GM19240 (cell line): ENCODE measurements around the gene HOXA10.

Experiments
- DNase-seq: peaks from one replicate; pipeline ENCODE4 v3.0.0; 2011; ENCODE audit warnings: low spot score; ENCODE audit not compliant: insufficient read length

HOXA10 gene

DNA sequence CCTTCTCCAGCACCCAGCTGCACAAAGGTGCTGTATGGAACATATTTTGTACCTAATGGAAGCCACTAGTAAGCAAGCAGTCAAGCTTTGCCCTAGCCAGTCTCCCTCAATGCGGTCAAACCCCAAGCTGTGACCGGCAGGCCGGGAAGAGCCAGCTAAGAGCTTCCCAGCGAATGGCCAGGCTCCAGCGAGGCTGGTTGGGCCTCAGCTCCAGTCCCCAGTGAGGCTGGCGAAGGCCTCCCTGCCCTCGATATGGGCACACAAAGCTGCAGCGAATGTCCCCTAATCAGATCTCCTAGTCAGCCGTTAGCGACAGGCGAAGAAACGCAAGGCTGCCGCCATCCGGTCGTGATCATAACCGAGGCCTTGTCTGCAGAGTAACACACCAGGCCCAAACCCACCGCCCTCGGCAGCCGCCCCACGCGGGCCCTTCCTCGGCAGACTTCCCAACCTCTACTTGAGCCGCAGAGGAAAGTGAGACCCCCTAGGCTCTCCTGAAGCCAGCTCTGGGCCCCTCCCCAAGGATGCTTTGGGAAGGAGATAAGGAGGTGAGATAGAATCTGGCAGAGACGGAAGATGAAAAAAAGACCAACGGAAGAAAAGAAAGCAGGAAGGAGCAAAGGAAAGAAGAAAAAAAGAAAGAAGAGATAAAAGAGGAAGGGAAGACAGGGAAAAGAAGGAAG is 5.7 kb downstream of the HOXA10 start:
- no peak for DNase-seq

DNA sequence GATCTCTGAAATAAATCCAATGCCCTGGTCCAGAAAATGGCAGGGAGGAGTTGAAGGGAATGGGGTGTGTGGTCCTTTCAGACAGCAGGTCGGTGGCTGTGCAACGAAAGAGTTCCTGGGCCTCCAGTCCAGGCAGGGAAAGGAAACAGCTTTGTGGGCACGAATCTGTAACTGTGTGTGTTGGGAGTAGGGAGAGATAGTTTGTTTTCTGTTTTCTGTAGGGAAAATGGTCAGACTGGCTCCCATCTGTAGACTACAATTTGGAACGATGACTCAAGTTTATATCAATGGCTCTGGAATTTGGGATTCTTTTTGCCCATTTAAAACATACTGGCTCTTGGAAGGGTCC is 6.2 kb downstream of the HOXA10 start:
- DNase-seq = no peak

DNA sequence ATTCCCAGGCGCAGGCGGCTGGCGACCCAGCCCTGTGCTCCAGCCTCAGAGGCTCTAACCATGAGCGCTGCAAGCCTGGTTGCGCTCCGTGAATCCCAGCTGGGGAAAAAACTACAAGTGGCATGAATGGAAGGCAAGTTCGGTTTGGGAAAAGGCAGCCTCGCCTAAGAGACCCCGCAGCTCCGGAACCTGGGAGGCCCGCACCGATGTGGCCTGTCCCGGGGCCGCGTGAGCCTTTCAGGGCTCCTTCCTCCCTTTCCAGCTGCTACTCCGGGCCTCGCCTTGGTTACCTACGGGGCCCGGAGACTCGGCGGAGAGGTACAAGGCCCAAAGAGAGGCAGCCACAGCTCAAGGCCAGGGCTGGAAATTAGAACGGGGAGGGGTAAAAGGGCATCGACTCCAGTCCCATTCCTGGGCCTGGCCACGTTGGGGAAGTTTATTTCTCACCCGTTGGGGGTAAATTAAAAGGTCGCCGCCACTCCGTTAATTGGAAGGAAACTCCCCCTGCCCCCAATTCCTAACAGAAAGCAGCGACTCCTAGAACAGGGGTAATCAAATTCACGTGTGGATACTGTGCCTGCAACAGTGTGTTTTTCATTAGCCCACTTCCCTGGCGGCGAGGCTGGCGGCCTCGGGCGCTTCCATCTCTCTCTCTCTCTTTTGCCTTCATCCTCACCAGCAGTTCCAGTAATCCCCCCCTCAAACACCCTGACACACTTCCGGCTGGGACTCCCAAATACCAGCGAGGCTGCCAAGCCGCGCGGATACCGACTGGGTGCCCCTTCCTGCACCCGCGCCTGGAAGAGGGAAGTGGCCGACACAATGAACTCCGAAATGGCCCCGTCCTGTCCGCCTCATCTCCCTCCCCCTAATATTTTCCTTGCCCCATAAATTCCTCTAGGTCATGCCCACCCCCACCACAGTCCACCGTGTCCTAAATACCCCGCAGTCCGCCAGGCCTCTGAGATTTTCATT is 7.3 kb downstream of the HOXA10 start:
- DNase-seq = no peak

DNA sequence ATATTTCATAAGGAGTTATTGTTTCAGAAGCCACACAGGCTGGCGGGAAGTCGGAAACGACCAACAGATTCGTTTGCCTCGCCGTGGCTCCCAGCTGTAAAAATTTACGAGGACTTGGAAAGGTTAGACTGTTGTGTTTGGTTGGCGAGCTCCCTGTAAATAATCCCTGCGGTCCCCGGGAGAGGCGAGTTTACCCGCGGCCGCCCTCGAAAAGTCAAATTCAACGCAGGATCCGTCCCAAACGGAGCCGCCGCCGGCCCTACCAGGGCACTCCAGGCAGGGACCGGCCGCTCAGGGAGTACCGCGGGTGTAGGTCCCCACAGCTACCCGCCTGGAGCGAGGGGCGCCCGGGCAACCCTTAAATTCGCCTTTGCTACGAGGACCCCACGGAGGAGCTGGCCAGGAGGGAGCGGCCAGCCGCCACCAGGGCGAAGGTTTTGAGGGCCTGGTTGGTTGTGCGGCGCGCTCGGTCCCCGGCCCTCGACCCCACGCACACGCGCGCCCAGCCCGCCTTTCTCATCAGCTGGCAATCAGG is 8.1 kb downstream of the HOXA10 start:
- no peak for DNase-seq

DNA sequence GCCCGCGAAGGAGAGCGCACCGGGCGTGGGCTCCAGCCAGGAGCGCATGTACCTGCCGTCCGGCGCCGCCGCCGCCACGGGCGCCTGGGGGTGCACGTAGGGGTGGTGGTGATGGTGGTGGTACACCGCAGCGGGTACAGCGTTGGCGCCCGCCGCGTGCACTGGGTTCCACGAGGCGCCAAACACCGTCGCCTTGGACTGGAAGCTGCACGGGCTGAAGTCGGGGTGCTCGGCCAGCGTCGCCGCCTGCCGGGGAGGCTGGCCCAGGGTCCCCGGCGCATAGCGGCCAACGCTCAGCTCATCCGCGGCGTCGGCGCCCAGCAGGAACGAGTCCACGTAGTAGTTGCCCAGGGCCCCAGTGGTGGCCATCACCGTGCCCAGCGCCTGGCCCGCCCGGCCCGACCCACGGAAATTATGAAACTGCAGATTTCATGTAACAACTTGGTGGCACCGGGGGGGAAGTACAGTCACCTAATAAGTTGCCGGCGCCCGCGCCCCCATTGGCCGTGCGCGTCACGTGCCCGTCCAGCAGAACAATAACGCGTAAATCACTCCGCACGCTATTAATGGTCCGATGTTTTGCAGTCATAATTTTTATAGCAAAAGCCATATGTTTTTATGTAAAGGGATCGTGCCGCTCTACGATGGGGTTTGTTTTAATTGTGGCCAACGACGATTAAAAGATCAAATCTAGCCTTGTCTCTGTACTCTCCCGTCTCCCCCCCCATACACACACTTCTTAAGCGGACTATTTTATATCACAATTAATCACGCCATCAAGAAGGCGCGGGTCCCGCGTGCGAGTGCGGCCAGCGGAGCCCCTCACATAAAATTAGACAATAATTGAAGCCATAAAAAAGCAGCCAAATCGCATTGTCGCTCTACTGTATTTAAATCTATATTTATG is 8.8 kb downstream of the HOXA10 start, which contains the start of gene HOXA9:
HOXA9 (minus strand) TSS at position 449 of the 907 bp plus-strand sequence; CDS start at position 369, 80 bp downstream.
- no peak for DNase-seq

DNA sequence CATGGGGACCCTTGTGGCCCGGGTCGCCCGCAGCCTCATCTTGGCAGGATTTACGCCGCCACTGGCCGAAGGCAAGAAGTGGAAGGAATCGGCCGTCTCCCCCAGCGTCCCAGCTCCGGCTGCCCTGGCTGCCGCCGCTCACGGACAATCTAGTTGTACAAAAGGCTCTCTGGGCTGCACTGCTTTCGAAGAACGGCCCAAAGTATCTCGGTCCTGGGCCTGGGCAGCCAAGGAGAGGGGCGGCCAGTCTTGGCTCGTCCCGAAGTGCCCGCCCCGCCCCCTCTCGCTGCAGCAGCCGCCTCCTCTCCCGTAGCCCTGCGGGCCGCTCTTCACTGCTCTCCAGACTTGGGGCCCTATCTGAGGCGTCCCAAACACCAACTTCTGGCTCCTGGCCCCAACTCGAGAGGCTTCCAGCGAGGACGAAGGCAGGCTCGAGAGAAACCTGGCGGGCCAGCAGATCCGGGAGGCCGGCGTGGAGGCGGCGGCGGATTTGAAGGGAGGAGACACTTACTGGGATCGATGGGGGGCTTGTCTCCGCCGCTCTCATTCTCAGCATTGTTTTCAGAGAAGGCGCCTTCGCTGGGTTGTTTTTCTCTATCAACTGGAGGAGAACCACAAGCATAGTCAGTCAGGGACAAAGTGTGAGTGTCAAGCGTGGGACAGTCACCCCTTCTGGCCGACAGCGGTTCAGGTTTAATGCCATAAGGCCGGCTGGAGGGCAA is 9.6 kb downstream of the HOXA10 start:
- DNase-seq = no peak

DNA sequence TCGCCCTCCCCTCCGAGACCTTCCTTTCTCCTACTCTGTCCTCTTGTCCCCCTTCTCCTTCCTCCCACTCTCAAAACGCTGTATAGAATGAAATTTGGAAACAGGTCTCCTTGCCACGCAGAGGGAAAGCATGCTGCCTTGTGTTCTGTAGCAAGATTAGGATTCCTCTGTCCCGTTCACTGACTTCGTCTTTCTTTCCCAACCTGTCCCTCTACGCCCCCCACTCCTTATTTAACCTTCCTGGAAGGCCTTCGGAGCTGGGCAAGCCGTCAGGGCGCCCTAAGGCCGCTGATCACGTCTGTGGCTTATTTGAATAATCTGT is 10.1 kb downstream of the HOXA10 start:
- no peak for DNase-seq

DNA sequence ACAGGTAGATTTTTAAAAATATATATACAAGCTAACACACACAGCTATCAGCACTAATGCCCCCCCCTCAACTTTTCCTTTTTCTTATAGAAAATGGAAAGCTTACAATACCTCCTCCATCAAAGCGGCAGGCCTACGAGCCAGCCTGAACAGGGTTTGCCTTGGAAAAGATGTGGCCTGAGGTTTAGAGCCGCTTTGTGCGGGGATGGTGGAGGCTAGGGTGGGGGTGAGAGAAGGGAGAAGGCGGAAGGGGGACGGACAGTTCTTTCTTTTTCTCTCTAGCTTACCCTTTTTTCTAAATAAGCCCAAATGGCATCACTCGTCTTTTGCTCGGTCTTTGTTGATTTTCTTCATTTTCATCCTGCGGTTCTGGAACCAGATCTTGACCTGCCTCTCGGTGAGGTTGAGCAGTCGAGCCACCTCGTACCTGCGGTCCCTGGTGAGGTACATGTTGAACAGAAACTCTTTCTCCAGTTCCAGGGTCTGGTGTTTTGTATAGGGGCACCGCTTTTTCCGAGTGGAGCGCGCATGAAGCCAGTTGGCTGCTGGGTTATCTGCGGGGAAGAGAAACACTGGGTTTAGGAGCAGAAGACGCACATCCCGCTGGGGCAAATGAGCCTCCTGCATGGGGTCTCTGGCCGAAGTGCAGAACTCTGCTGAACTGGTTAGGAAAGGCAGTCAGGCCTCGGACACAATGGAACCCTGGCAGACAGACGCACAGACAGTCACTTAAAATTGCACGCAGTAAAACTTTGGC is 10.7 kb downstream of the HOXA10 start:
- no peak for DNase-seq

DNA sequence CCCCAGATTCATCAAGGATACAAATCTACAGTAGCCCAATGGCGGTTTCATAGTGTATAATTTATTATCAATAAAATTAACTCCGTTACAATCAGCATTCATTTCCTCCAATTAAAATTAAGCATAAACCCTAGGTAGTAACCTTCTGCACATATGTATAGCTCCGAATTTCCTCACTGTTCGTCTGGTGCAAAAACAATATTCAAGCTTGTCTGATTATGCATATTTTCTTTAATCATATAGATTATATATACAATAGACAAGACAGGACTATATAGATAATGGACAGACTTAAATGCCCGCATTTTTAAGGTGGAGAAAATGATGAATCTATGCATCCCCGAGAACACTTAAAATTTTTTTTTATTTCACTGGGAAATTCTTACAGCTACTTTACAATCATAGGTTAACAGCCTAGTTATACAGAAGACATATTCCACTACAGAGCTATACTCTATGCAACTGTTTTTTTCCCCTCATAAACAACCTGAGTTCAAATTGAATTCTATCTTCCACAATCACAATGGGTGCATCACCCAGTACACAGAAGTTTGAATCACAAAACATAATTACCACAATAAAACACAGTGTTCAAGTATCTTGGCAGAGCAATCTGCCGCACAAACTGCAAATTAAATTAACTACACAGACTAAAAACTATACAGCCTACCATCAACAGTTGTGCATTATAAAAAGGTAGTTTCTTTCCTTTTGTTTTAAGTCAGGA is 11.4 kb downstream of the HOXA10 start:
- no peak for DNase-seq

DNA sequence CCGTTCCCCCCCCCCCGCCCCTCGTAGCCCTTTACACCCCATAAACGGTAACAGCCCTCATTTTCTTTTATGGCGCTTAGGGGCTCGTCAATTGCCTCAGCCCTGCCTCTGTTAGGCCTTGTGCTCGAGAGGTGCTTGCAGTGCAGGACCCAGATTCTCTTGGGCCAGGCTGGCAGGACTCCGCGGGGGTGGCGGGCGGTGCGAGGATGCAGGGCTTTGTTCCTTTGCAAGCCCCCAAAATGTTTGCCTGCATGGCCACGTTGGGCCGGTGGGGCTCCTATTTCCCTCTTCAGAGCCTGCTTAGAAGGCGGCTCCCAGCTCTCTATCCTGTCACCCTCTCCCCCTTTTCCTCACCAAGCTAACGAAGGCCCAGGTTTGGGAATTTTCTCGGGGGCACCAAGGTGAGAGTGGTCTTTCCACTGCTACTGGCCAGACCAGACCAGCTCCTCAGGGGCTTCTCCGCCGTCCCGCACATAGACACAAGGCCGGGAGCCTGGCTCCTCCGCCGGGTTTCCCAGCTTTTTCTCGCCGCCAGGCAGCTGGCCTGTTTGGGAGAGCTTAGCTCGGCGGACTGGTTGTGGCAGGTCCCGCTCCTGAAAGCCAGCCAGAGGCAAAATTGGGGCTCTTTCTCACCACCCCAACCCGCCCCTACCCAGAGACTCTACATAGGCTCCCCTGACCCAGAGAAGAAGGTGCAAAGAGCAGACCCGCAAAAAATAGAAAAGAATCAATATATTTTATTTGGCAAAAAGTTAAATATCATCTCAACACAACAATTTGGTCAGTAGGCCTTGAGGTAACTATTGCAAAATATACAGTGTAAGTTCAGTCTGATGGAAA is 12.2 kb downstream of the HOXA10 start:
- DNase-seq = no peak

DNA sequence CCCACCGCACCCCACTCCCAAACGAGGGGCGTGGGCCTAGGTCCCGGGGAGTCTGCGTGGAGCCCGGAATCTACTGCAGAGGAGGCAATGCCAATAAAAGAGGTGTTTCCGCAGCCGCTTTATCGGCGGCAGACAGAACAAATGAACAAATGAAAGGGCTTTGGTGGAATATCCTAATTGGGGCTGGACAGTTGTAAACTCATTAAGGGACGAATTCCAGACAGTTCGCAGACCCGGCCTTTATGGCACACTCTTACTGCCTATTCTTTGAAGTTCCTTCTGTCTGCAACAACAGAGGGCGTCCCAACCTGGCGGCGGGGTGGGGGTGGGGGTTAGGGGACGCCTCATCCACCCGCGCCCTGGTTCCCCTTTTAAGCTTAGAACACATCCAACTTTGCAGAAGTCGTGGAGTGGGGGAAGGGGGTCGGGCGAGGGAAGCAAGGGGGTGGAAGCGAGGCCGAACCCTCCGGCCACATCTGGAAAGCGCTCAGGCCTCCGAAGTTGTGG is 12.9 kb downstream of the HOXA10 start:
- DNase-seq = no peak

DNA sequence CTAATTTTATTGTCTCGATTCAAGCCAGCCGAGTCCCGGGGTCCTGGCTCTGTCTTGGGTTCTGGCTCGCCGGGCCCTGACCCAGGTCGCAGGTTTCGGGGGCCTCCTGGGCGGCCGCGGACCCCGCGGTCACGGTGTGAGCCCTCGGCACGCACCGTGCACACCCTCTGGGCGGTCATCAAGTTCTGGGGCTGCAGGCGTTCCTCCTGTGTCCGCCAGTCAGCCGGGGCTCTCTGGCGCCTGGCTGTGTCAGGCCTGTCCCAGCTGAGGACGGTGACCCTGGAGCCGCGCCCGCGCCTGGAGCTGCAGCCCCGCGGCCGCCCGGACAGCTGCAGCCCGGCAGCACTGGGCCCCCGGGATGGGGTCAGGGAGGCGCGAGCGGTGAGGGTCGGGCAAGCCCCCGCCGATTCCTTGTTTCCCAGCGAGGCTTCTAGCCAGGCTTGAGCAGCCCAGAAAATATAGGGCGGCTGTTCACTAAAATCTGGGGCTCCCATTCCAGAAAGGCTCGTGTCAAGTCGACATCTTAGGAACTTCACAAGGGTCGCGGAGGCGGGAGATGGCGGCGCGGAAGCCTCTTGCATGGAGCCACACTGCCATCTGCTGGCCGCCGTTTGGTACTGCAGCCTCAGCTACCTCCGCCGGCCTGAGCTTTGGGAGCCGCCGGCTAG is 13.4 kb downstream of the HOXA10 start:
- DNase-seq = peak; percentile 85

DNA sequence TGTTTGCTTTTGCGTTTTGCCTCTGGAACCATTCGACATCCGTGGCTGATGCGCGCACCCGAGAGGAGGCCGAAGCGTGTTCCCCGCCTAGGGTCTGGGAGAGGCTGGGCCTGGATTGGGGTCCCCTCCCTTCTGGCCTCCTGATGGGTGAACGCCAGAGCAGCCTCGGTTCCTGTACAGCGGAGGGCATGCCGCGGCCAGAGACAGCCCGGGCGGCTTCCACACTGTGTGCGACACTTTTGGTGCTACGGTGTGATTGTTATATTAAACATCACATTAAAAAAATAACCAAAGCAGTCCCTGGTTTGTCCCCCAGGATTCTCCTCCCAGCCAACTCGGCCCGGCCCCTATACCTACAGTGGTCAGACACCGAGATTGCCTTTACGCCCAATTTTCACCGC is 14.0 kb downstream of the HOXA10 start:
- DNase-seq = no peak

DNA sequence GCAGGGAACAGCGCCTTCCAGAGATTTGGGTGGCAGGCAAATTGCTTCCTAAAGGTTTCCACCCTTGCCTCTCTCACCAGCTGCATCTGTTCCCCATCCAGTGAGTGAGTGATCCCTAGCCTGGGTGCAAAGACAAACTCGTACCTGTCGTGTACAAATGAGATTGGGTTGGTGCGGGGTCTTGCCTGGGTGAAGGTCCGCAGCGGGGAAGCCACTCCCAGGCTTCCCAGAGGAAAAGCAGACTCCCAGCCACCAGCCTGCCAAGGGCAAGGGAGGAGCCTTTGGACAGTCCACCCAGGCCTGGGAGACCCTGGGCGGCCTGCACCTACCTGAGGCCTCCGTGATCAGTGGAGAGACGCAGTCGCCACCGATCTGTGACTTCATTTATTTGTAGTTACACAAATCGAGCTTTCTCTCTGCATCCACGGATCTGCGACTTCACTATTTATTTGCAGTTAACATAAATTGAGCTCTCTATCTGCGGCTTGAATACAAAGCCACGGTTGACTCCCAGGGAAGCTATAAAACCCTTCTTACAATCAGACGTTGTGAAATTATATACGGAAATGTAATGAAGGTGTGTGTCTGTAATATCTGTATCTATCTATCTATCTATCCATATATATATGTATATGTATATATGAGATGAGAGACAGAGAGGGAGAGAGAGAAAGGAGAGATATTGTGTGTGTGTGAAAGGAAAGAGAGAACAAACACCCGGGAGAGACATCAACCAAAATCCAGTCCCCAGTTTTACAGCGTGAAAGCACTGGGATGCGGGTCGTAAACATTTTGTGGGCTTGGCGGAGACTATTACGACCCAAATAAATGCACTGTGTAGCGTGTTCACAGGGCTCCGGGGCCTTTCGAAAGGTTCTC is 14.6 kb downstream of the HOXA10 start:
- DNase-seq = no peak

DNA sequence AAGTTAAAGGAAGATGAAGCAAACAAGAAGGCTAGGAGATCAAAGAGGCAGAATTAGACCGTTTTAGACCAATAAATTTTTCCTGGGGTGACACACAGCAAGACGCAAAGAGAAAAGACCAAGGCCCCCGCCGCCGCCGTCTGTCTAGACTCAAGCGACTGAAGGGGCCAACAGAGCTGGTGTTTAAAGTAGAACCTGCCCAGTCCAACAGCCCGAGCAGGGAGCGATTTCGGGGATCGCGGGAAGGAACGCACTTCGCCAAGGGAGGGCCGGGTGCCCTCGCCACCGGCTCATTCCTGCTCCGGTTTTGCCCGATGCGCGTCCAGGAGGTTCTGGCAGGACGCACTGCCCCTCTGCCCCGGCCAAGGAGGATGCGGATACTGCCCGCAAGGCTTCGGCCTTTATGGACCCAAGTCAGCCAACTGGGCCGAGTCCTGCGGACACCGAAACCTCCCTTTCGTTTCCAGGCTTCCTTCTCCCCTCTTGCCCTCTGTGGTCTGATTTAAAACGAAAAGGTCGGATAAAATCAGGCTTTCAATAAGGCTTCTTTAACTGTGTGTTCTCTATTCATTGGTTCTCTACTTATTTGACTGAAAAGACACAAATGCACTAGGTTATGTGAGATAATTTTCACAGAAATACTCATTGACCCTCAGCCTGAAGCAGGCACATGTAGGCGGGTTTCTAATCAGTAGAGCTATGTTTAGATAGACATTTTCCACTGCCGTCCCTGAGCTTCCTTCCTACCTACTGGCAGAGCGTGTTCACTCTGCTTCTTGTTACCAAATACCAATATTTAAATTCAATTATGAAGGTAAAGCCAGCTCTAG is 15.5 kb downstream of the HOXA10 start:
- DNase-seq = no peak
